GM12878 (cell line): ENCODE results near the gene NHS. TPM values are rescaled to one million over a fixed set of nuclear protein-coding genes. Genes with fewer than 3 reads are reported as not detected.
A peak's percentile ranks its signal among the peaks of the same experiment; 100 is the strongest.

Experiments used
- ATAC-seq: fragments of 200-7000 bp; cut with Tn5 transposase; 3 replicates; pipeline ENCODE4 v1.9.1; 2020; ENCODE audit warnings: mild to moderate bottlenecking, moderate library complexity
- BruUV-seq: library from RNA; stranded (reverse); fragments of 400-500 nt; replicated peaks from 2 replicates; lab custom pipeline; 2021; lab: Mats Ljungman, UMichigan
- CTCF ChIA-PET: fragments of 300-600 bp; sonication (Branson Sonifier 250); formaldehyde crosslinking; extraction: SDS; loops from one replicate; lab custom pipeline; 2021; ENCODE audit warnings: inconsistent platforms; lab: Yijun Ruan, JAX
- POLR2A ChIA-PET: fragments of 350-600 bp; formaldehyde crosslinking; extraction: SDS; loops from one replicate; lab custom pipeline; 2021; ENCODE audit warnings: inconsistent platforms; lab: Charles Lee
- RAD21 ChIA-PET: fragments of 300-600 bp; sonication (Branson Sonifier 250); formaldehyde crosslinking; loops from one replicate; lab custom pipeline; 2023; ENCODE audit warnings: antibody characterized with exemption; ENCODE audit not compliant: unreplicated experiment; lab: Charles Lee
- SMC1A ChIA-PET: fragments of 300-600 bp; sonication (Branson Sonifier 250); formaldehyde crosslinking; loops from one replicate; lab custom pipeline; 2023; ENCODE audit not compliant: unreplicated experiment, uncharacterized antibody; lab: Charles Lee
- DNase-seq: peaks from one replicate; pipeline ENCODE4 v3.0.0-alpha.2; 2011; ENCODE audit warnings: low read depth, low spot score
- FAIRE-seq: peaks from 3 replicates; lab custom pipeline; 2011; peaks lifted over from hg19 to GRCh38; lab: Jason Lieb, UNC
- H2AFZ ChIP-seq: 2 replicates; pipeline ENCODE4 v1.6.0; 2011; ENCODE audit warnings: low read depth, low read length, control low read depth; ENCODE audit not compliant: control insufficient read depth
- H3K27ac ChIP-seq: 2 replicates; pipeline ENCODE4 v1.5.1; 2011; ENCODE audit warnings: control low read depth; ENCODE audit not compliant: control insufficient read depth, insufficient read depth
- H3K27me3 ChIP-seq, 2 experiments: replicated peaks in 1 of 2; 2 replicates each; pipeline versions ENCODE4 v1.6.0 to v1.6.1; 2011; ENCODE audit warnings: low read length in 1 of 2; ENCODE audit not compliant: control insufficient read depth in 2 of 2, insufficient read depth in 2 of 2
- H3K36me3 ChIP-seq, 2 experiments: 2 replicates each; pipeline ENCODE4 v1.5.1; 2011; ENCODE audit warnings: low read length in 1 of 2; ENCODE audit not compliant: control insufficient read depth in 2 of 2, insufficient read depth in 2 of 2
- H3K4me1 ChIP-seq: 2 replicates; pipeline ENCODE4 v1.6.1; 2011; ENCODE audit warnings: mild to moderate bottlenecking, low read length, moderate library complexity, mixed read lengths; ENCODE audit not compliant: control insufficient read depth, insufficient read depth
- H3K4me2 ChIP-seq: 2 replicates; pipeline ENCODE4 v1.6.0; 2011; ENCODE audit warnings: control low read depth; ENCODE audit not compliant: control insufficient read depth, insufficient read depth
- H3K4me3 ChIP-seq: fragments of 200-600 bp; sonication (generic); 2 replicates; pipeline ENCODE4 v1.5.1; 2016
- H3K79me2 ChIP-seq: 2 replicates; pipeline ENCODE4 v1.6.0; 2011; ENCODE audit warnings: low read length; ENCODE audit not compliant: control insufficient read depth, insufficient read depth
- H3K9ac ChIP-seq: 2 replicates; pipeline ENCODE4 v1.8.0; 2011; ENCODE audit warnings: low read length, control low read depth, mixed read lengths; ENCODE audit not compliant: control insufficient read depth, insufficient read depth
- H3K9me3 ChIP-seq: replicated peaks from 3 replicates; pipeline ENCODE4 v1.5.1; 2011; ENCODE audit warnings: mild to moderate bottlenecking, low read length; ENCODE audit not compliant: control insufficient read depth, insufficient read depth
- H4K20me1 ChIP-seq: 2 replicates; pipeline ENCODE4 v1.6.0; 2011; ENCODE audit not compliant: control insufficient read depth, insufficient read depth
- CEBPB ChIP-seq, 2 experiments: fragments of 150-350 bp in 1 of 2; IDR thresholded peaks; 2 replicates each; pipeline ENCODE4 v1.6.1; 2012 to 2014; ENCODE audit warnings: low read depth in 2 of 2, low read length in 2 of 2, borderline replicate concordance in 1 of 2, inconsistent platforms in 1 of 2
- CTCF ChIP-seq, 3 experiments: IDR thresholded peaks in 2 of 3; conservative IDR thresholded peaks in 1 of 3; 2 replicates each; pipeline ENCODE4 v1.5.1; 2011; ENCODE audit warnings: low read depth in 3 of 3, low read length in 3 of 3, mild to moderate bottlenecking in 3 of 3, control low read depth in 2 of 3, moderate library complexity in 2 of 3, inconsistent platforms in 1 of 3, mixed read lengths in 1 of 3; ENCODE audit not compliant: control insufficient read depth in 2 of 3, insufficient read depth in 1 of 3; ENCODE audit errors: extremely low read depth in 1 of 3
- RAD21 ChIP-seq: IDR thresholded peaks from 2 replicates; pipeline ENCODE4 v1.6.1; 2011; ENCODE audit warnings: mild to moderate bottlenecking, low read depth, low read length, moderate library complexity; ENCODE audit not compliant: insufficient read depth
- WGBS: methylation state at CpG from one replicate; pipeline ENCODE4 v1.1.6; 2016; ENCODE audit warnings: low lambda C conversion rate; ENCODE audit not compliant: insufficient replicate concordance, insufficient coverage; ENCODE audit errors: missing lambda C conversion rate; 5-methylcytosine and 5-hydroxymethylcytosine counted together
- in situ Hi-C: fragments of 300-500 bp; cut with MboI; formaldehyde crosslinking; loops from 9 replicates; pipeline ENCODE4 v1.14.3; 2018; ENCODE audit warnings: mixed read lengths
- intact Hi-C: fragments of 100-400 bp; cut with micrococcal nuclease; formaldehyde crosslinking; loops from one replicate; pipeline ENCODE4 v1.14.2; 2022; ENCODE audit not compliant: unreplicated experiment
- polyA plus RNA-seq, 11 experiments: library from polyadenylated mRNA; depleted of rRNA in 4 of 11; unstranded in 6 of 11; stranded (reverse) in 5 of 11; fragments of >200 nt; fragmentation: Nextera tagmentation in 4 of 11; fragmentation: Illumina TruSeq in 1 of 11; extraction: Ambion mirVana in 4 of 11; extraction: Trizol in 1 of 11; gene quantifications; 1 replicate in 1 of 11; 2 replicates in 10 of 11; pipeline versions ENCODE4 v1.2.1 to v1.2.3, GENCODE V29; 2011 to 2016; ENCODE audit warnings: inconsistent platforms in 2 of 11, missing spikeins in 2 of 11, low read depth in 1 of 11
- total RNA-seq, 4 experiments: library from RNA; depleted of rRNA in 3 of 4; stranded (reverse); fragments of >200 nt in 3 of 4; fragmentation: Illumina TruSeq in 1 of 4; extraction: Trizol in 1 of 4; gene quantifications; 2 replicates each; pipeline versions ENCODE4 v1.2.1 to v1.2.3, GENCODE V29; 2013 to 2021

Gene NHS
- total and polyA plus RNA-seq, 10 of the 15 experiments (the other 5 are each of a cell fraction or from before 2014, with no cell fraction given) = under 0.01 to 0.07 (median 0.03) TPM; not detected in 7

GRCh38 chrX:17744896-17745523 lies 370.0 kb downstream of the NHS start:
- H3K9ac ChIP-seq = no peak overlapping the region
- no peaks in the 10 kb centered on the region for H3K9me3 ChIP-seq
- ChIA-PET RAD21 (no interaction called here), SMC1A (interaction anchor here (0.7 kb wide), 1 partner anchor 632 kb away, joined by 3 read pairs; no protein-coding TSS in a partner anchor), POLR2A (interaction anchor here (0.6 kb wide), 1 partner anchor 396 kb away, joined by 9 read pairs; no protein-coding TSS in a partner anchor), CTCF (interaction anchor here (0.7 to 1.4 kb wide), 4 partner anchors 9 to 1588 kb away, joined by 3 to 4 read pairs (median 3); no protein-coding TSS in a partner anchor)
- no peak overlapping the region for H3K4me3 ChIP-seq
- no peak overlapping the region for H3K4me2 ChIP-seq
- H3K36me3 ChIP-seq = no peaks in the 10 kb centered on the region
- TF ChIP-seq RAD21 = 0 out of 2 replicates have a peak, but pooled peaks have one; percentile 18
- TF ChIP-seq CEBPB (IDR thresholded peaks at IDR 0.05; ENCODE audit: borderline replicate concordance in 1 of 2, low read depth in 2 of 2, low read length in 2 of 2) = no peak
- TF ChIP-seq CTCF (IDR thresholded peaks at IDR 0.05 in 2 of 3, conservative IDR thresholded peaks at IDR 0.05 in 1 of 3; ENCODE audit: control insufficient read depth in 2 of 3, extremely low read depth in 1 of 3, insufficient read depth in 1 of 3, low read depth in 3 of 3, low read length in 3 of 3) = peak in 2 of 3 experiments; percentile 8 to 20; a peak in 2 of 6 replicates
- H2AFZ ChIP-seq = no peak overlapping the region
- intact Hi-C loops (loop anchor here (1.0 kb wide), 1 partner anchor 632 kb away; no protein-coding TSS in a partner anchor), in situ Hi-C loops (no loop called here)
- no peaks in the 10 kb centered on the region; the same call in 1 of the 2 replicates for H3K79me2 ChIP-seq
- FAIRE-seq (no peak), DNase-seq (no peak), ATAC-seq (peak; percentile 46; the same call in 2 of the 3 replicates)
- no peaks in the 10 kb centered on the region for H3K27me3 ChIP-seq
- 87% methylated on average over 2 of the region's 2 CpGs for WGBS
- BruUV-seq = no TSS peak
- no peaks in the 10 kb centered on the region for H4K20me1 ChIP-seq
- no peak overlapping the region for H3K27ac ChIP-seq
- H3K4me1 ChIP-seq = no peaks in the 10 kb centered on the region
